Cardiac fibroblast (primary cell): Measurements from ENCODE around the gene PLXNA2.

Source experiments
- DNase-seq, 2 donors: peaks; one replicate each; pipeline versions ENCODE4 v3.0.0 to v3.0.0-alpha.2; 2010; ENCODE audit warnings: low read depth in 2 of 2
- H3K4me3 ChIP-seq, 2 donors: replicated peaks in 1 of 2; 1 replicate in 1 of 2; 2 replicates in 1 of 2; pipeline ENCODE4 v1.5.1; 2011; ENCODE audit warnings: low read depth in 2 of 2, low read length in 2 of 2, mild to moderate bottlenecking in 2 of 2, moderate library complexity in 1 of 2
- TF ChIP-seq, protein P1 (sequence below): IDR thresholded peaks from one replicate; pipeline ENCODE4 v1.5.1; 2011; ENCODE audit warnings: low read depth, mild to moderate bottlenecking, low read length, inconsistent platforms

Gene PLXNA2

DNA sequence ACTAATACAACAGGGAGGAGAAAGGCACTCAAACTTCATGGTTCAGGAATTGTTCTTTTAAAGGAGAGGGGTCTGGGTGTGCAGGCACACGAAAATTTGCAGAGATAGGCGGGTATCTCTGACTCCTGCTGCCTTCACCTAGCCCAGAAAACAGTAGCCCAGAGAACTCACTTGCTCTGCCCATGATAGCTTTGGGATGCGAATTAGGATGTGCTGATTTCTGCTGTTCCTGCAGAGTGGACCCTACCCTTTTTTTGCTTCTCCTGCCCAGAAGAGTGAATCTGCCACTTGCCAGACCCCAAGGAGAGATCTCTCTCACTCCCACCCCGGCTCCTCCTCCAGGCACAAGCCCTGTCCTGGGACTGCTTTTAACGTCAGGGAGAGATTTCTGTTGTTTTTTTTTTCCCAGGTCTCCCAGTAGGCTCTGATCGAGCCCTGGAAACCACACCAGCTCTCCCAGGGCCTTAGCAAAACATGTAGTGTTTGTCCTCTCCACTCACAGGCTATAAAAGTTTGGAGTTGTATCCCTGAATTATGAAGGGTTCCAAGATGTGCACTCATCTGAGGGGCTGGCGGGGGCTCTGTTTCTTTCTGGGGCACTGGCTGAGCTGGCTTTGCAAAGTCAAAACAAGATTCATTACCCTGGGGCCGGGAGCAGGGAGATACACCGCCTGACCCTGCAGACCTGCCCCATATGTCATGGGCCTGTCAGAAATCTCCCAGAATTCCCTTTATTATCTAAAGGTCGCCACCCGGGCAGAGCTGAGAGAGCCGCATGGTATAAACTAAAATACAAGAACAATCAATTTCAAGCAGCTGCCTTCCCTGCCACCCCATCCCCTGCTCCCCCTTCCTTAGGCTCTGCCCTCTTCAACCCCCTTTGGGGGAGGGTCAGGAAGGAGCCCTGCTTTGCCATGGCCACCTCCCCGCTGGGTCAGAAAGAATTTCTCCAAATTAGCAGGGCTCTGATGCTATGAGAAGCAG, 17.9 kb downstream of the PLXNA2 start:
- peak in 1 of 2 donors; percentile 56 for DNase-seq
- TF ChIP-seq, protein P1, sequence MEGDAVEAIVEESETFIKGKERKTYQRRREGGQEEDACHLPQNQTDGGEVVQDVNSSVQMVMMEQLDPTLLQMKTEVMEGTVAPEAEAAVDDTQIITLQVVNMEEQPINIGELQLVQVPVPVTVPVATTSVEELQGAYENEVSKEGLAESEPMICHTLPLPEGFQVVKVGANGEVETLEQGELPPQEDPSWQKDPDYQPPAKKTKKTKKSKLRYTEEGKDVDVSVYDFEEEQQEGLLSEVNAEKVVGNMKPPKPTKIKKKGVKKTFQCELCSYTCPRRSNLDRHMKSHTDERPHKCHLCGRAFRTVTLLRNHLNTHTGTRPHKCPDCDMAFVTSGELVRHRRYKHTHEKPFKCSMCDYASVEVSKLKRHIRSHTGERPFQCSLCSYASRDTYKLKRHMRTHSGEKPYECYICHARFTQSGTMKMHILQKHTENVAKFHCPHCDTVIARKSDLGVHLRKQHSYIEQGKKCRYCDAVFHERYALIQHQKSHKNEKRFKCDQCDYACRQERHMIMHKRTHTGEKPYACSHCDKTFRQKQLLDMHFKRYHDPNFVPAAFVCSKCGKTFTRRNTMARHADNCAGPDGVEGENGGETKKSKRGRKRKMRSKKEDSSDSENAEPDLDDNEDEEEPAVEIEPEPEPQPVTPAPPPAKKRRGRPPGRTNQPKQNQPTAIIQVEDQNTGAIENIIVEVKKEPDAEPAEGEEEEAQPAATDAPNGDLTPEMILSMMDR = no peak
- no peak overlapping the region for H3K4me3 ChIP-seq

GRCh38 chr1:208224192-208224713, 19.9 kb downstream of the PLXNA2 start:
- TF ChIP-seq, protein P1 = no peak
- no peak overlapping the region for H3K4me3 ChIP-seq

DNA sequence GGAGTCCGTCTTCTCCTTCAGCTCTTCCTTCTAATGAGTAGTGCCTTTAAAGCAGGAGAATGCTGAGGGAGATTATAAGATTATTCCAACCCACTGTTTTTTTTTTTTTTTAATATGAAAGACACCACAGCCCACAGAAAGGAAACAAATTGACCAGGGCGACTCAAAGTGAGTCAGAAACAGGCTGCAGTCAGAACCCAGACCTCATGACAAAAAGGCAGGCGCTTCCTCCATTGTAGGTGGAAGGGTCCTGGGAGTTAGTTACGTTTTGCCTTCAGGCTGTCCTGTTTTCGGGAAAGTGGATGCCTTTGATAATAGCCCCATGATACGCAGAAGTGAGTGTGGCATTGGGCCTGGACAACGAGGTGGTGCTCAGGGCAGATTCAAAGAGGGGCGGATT, 21.0 kb downstream of the PLXNA2 start:
- DNase-seq = peak in 1 of 2 donors; percentile 56

More at GRCh38 chr1:208224192-208224713, 19.9 kb downstream of the PLXNA2 start:
- DNase-seq = no peak

DNA sequence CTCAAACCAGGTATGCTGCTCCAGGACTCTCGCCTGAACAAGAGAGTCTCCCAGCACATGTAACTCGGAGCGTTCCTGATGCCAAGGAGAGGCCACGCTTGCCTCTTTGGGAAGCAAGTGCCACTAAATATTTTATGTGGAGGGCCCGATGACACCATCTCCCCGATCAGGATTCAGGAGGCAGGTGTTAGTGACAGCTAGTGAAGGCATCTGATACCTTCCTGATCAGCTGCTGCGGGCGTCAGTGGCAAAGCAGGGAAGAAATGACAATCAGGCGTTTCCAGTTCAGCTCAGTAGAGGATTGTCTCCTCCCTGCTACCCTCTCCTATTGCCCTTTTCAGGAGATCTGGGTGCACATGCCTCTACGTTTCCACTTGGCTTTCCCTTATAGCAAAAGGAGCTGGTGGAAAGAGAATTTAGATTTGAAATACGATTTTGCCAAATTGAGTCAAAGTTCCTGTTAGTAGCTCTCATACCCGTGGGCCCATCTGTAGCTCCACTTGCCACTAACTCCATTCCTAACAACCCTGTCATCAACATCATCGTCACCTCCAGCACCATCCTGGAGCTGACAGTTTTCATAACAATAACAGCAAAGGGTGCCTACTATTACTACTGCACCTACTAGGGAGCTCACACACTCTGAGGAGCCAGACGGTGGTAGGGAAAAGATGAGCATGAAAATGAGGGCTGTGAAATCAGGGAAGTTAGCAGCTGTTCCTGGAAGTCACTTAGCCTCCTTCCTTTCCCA, 21.6 kb downstream of the PLXNA2 start:
- TF ChIP-seq, protein P1 = no peak
- DNase-seq = no peak
- no peak overlapping the region for H3K4me3 ChIP-seq

More for the DNA sequence above, 21.0 kb downstream of the PLXNA2 start:
- TF ChIP-seq, protein P1 = no peak
- no peak overlapping the region for H3K4me3 ChIP-seq

DNA sequence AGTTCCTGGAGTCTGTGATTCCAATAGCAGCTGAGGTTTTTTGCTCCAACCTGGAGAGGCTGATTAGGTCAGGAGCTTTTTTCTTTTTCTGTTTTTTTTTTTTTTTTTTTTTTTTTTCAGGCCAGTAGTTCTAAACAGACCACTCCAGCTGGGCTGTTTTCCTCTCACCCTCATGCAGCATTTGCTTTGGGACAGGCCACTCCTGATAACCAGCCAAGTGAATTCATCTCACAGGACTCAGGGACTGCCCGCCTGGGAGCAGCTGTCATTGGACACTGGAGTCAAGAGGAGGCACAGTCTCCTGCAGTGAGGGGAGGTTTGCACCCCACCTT, 22.9 kb downstream of the PLXNA2 start:
- TF ChIP-seq, protein P1 = no peak
- H3K4me3 ChIP-seq = no peak overlapping the region
- DNase-seq = no peak

DNA sequence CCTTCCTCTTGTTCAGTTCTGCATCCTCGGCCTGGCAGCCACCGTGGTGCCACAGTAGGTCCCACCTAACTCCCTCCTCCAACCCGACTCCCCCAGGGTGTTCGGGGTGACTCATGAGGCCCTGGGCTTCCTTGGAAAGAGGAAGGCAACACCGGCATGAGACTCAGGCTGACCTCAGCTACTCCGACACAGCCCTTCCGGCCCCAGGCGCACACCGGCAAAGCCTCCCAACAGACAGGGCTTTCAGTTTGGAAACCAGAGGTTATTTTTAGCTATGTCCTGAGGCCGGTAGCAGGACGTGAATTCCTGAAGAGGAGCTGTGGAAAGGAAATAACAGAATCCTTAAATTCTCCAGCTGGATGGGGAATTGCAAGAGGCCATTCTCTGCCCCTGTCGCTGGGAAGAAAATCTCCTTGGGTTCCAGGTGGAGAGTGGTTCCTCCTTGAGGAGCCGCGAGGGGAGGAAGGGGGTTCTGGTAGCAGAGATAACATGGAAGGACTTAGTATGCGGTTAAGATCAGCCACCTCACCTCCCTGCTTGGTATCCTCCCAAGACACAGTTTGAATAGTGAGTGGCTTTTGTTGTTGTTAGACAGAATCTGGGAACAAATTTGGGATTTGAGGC, 24.4 kb downstream of the PLXNA2 start:
- TF ChIP-seq, protein P1 = no peak
- peak overlapping the region in 1 of 2 donors; percentile 8 for H3K4me3 ChIP-seq
- DNase-seq = peak; percentile 80 to 91
